ENCODE measurements around the gene FGF12.

GRCh38 chr3:192090586-192090985, 636.8 kb downstream of the FGF12 start:
- TF ChIP-seq CTCF (IDR thresholded peaks at IDR 0.05), result no peak
- no peak for TF ChIP-seq POLR2A (IDR thresholded peaks at IDR 0.05)
- TF ChIP-seq POLR2AphosphoS5 (IDR thresholded peaks at IDR 0.05), result no peak

All from breast epithelium (tissue), 3 donors.